HepG2 (cell line): ENCODE measurements around the gene ZMYND10. TPM values are rescaled to one million over a fixed set of nuclear protein-coding genes. Genes with fewer than 3 reads are reported as not detected.

Experiments used
- AGO1 ChIP-seq: fragments of 200-400 bp; formaldehyde crosslinking; IDR thresholded peaks from 2 replicates; pipeline ENCODE4 v1.6.1; 2017; ENCODE audit warnings: mild to moderate bottlenecking, low read depth, low read length, moderate library complexity; ENCODE audit not compliant: poor library complexity, severe bottlenecking
- CC2D1A ChIP-seq: sonication (generic); formaldehyde crosslinking; IDR thresholded peaks from 2 replicates; pipeline ENCODE4 v1.8.1; 2023; ENCODE audit warnings: mild to moderate bottlenecking, missing genetic modification reagents
- GTF2F1 ChIP-seq: fragments of 150-350 bp; IDR thresholded peaks from 2 replicates; pipeline ENCODE4 v1.6.1; 2014; ENCODE audit warnings: low read length
- HOXD1 ChIP-seq: sonication (generic); formaldehyde crosslinking; IDR thresholded peaks from 2 replicates; pipeline ENCODE4 v1.5.0; 2020; ENCODE audit warnings: missing genetic modification reagents
- JARID2 ChIP-seq: sonication (generic); formaldehyde crosslinking; IDR thresholded peaks from 2 replicates; pipeline ENCODE4 v1.8.1; 2023; ENCODE audit warnings: missing genetic modification reagents, inconsistent platforms; ENCODE audit not compliant: insufficient replicate concordance
- KDM5B ChIP-seq: sonication (generic); formaldehyde crosslinking; IDR thresholded peaks from 2 replicates; pipeline ENCODE4 v1.4.0; 2020; ENCODE audit warnings: missing genetic modification reagents, mild to moderate bottlenecking, borderline replicate concordance
- KMT2A ChIP-seq: sonication (generic); formaldehyde crosslinking; IDR thresholded peaks from 2 replicates; pipeline ENCODE4 v1.4.0; 2020; ENCODE audit warnings: missing genetic modification reagents
- MAZ ChIP-seq, 2 experiments: sonication (generic) in 1 of 2; formaldehyde crosslinking in 1 of 2; IDR thresholded peaks; 2 replicates each; pipeline versions ENCODE4 v1.5.0 to v1.6.1; 2012 to 2020; ENCODE audit warnings: low read depth in 2 of 2, mild to moderate bottlenecking in 2 of 2, borderline replicate concordance in 1 of 2, improper control_type of control experiment in 1 of 2, low read length in 1 of 2, missing genetic modification reagents in 1 of 2, moderate library complexity in 1 of 2
- MZF1 ChIP-seq: sonication (generic); formaldehyde crosslinking; IDR thresholded peaks from 2 replicates; pipeline ENCODE4 v1.8.1; 2023; ENCODE audit warnings: mild to moderate bottlenecking, missing genetic modification reagents, borderline replicate concordance
- NCOA5 ChIP-seq: sonication (generic); formaldehyde crosslinking; IDR thresholded peaks from 2 replicates; pipeline ENCODE4 v1.4.0; 2020; ENCODE audit warnings: missing genetic modification reagents
- REL ChIP-seq: sonication (generic); formaldehyde crosslinking; conservative IDR thresholded peaks from 2 replicates; pipeline ENCODE4 v1.8.0; 2022; ENCODE audit warnings: mild to moderate bottlenecking, missing genetic modification reagents, moderate library complexity
- REPIN1 ChIP-seq: sonication (generic); formaldehyde crosslinking; IDR thresholded peaks from 2 replicates; pipeline ENCODE4 v1.8.0; 2022; ENCODE audit warnings: missing genetic modification reagents, low read depth, mild to moderate bottlenecking, borderline replicate concordance
- SOX13 ChIP-seq, 3 experiments: fragments of 450-650 bp in 1 of 3; sonication (generic) in 1 of 3; formaldehyde crosslinking in 1 of 3; IDR thresholded peaks in 2 of 3; conservative IDR thresholded peaks in 1 of 3; 2 replicates each; pipeline versions ENCODE4 v1.5.0 to v1.6.1; 2016 to 2020; ENCODE audit warnings: antibody characterized with exemption in 1 of 3, mild to moderate bottlenecking in 1 of 3, missing compliant biosample characterization in 1 of 3, missing genetic modification reagents in 1 of 3, moderate library complexity in 1 of 3
- ZNF460 ChIP-seq: sonication (generic); formaldehyde crosslinking; IDR thresholded peaks from 2 replicates; pipeline ENCODE4 v1.5.1; 2020; ENCODE audit warnings: missing genetic modification reagents, mild to moderate bottlenecking, borderline replicate concordance
- ZNF562 ChIP-seq: sonication (generic); formaldehyde crosslinking; IDR thresholded peaks from 2 replicates; pipeline ENCODE4 v1.8.0; 2022; ENCODE audit warnings: missing genetic modification reagents, borderline replicate concordance
- ZNF605 ChIP-seq: sonication (generic); formaldehyde crosslinking; IDR thresholded peaks from 2 replicates; pipeline ENCODE4 v1.8.0; 2022; ENCODE audit warnings: mild to moderate bottlenecking, missing genetic modification reagents
- ZNF713 ChIP-seq: sonication (generic); formaldehyde crosslinking; IDR thresholded peaks from 2 replicates; pipeline ENCODE4 v1.4.0; 2020; ENCODE audit warnings: mild to moderate bottlenecking, missing genetic modification reagents
- ZNF792 ChIP-seq: IDR thresholded peaks from 2 replicates; pipeline ENCODE4 v1.6.1; 2016
- polyA plus RNA-seq, 8 experiments: library from polyadenylated mRNA; depleted of rRNA in 3 of 8; stranded (reverse) in 7 of 8; unstranded in 1 of 8; fragments of >200 nt; fragmentation: Illumina TruSeq in 4 of 8; extraction: Trizol in 4 of 8; gene quantifications; 2 replicates each; pipeline versions ENCODE4 v1.2.1 to v1.2.3, GENCODE V29; 2011 to 2016; ENCODE audit warnings: low read depth in 4 of 8, missing spikeins in 1 of 8, mixed read lengths in 1 of 8; ENCODE audit not compliant: insufficient read depth in 1 of 8
- total RNA-seq, 5 experiments: library from RNA; depleted of rRNA; stranded (reverse); fragments of >200 nt; fragmentation: Illumina TruSeq; extraction: Trizol; gene quantifications; 2 replicates each; pipeline ENCODE4 v1.2.3, GENCODE V29; 2016; ENCODE audit warnings: low read depth in 1 of 5
- TF ChIP-seq, protein P1 (sequence below): sonication (generic); formaldehyde crosslinking; IDR thresholded peaks from 2 replicates; pipeline ENCODE4 v1.4.0; 2020; ENCODE audit warnings: mild to moderate bottlenecking, missing genetic modification reagents
- TF ChIP-seq, protein P2 (sequence below): sonication (generic); formaldehyde crosslinking; IDR thresholded peaks from 2 replicates; pipeline ENCODE4; 2020; ENCODE audit warnings: missing genetic modification reagents, mild to moderate bottlenecking, borderline replicate concordance
- TF ChIP-seq, protein P3 (sequence below): sonication (generic); formaldehyde crosslinking; IDR thresholded peaks from 2 replicates; pipeline ENCODE4 v1.8.0; 2022; ENCODE audit warnings: mild to moderate bottlenecking, missing genetic modification reagents

The ZMYND10 gene
- total and polyA plus RNA-seq, 2 of the 13 experiments (the other 11 are each of a cell fraction or from before 2014, with no cell fraction given) = 0.60 to 0.74 TPM

DNA sequence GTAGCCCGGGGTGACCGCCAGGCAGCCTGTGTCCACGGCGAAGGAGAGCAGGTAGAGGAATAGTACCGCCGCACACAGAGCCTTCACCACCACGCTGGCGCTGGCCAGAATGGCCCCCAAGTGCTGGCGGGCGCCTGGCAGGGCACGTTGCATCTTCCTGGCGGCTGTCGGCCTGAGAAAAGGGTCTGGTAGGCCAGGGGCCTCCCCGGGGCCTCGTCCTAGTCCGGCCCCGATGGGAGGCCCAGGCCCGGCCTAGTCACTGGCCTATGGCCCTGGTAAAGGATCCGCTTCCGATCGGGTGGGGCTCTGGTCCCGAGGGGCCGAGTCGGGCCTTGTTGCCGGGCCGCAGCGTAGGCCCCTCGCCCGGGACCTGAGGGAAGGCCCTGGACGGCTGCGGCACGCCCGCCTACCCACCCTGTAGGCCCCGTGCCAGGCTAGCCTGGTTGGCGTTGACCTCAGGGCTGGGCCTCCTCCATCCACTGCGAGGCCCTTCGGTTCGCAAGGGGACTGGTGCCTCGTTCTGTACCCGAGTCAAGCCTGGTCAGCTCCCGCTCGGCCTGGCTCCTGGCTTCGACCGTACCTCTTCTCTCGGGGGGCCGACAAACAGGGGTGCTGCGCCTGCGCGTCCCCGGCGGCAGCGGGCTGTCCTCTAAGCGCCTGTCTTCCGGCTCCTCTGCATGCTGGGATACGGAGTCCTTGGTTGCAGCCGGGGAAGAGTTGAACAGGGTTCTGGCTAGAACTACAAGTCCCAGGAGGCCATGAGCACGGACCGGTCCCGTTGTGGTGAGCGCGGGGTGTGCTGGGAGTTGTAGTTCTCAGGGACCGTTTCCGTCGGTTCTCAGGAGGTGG lies 13.6 kb upstream of the ZMYND10 start, which contains the start of gene TMEM115 (continued):
- TF ChIP-seq KMT2A (peak; percentile 93), AGO1 (peak; percentile 76), CC2D1A (peak; percentile 27; the same call in 1 of the 2 replicates), REPIN1 (CRISPR knock-in tag) (peak; percentile 86), GTF2F1 (no peak), REL (CRISPR knock-in tag) (no peak), HOXD1 (CRISPR knock-in tag) (no peak; the same call in 1 of the 2 replicates), ZNF792 (CRISPR knock-in tag) (0 out of 2 replicates have a peak, but pooled peaks have one; percentile 48), SOX13 (IDR thresholded peaks at IDR 0.05) (no peak), SOX13 (CRISPR knock-in tag; conservative IDR thresholded peaks at IDR 0.05 in 1 of 2, IDR thresholded peaks at IDR 0.05 in 1 of 2) (no peak), ZNF605 (CRISPR knock-in tag) (peak; percentile 92), MZF1 (CRISPR knock-in tag) (peak; percentile 32; the same call in 1 of the 2 replicates), MAZ (IDR thresholded peaks at IDR 0.05; ENCODE audit: borderline replicate concordance, low read depth, low read length) (no peak), MAZ (CRISPR knock-in tag; IDR thresholded peaks at IDR 0.05; ENCODE audit: low read depth) (peak; percentile 88), ZNF460 (no peak), KDM5B (CRISPR knock-in tag) (peak; percentile 62), ZNF713 (CRISPR knock-in tag) (0 out of 2 replicates have a peak, but pooled peaks have one; percentile 81), ZNF562 (CRISPR knock-in tag) (no peak), NCOA5 (CRISPR knock-in tag) (no peak), JARID2 (CRISPR knock-in tag) (no peak)
- TF ChIP-seq, protein P1, sequence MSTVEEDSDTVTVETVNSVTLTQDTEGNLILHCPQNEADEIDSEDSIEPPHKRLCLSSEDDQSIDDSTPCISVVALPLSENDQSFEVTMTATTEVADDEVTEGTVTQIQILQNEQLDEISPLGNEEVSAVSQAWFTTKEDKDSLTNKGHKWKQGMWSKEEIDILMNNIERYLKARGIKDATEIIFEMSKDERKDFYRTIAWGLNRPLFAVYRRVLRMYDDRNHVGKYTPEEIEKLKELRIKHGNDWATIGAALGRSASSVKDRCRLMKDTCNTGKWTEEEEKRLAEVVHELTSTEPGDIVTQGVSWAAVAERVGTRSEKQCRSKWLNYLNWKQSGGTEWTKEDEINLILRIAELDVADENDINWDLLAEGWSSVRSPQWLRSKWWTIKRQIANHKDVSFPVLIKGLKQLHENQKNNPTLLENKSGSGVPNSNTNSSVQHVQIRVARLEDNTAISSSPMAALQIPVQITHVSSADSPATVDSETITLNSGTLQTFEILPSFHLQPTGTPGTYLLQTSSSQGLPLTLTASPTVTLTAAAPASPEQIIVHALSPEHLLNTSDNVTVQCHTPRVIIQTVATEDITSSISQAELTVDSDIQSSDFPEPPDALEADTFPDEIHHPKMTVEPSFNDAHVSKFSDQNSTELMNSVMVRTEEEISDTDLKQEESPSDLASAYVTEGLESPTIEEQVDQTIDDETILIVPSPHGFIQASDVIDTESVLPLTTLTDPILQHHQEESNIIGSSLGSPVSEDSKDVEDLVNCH (CRISPR knock-in tag) = no peak
- TF ChIP-seq, protein P2, sequence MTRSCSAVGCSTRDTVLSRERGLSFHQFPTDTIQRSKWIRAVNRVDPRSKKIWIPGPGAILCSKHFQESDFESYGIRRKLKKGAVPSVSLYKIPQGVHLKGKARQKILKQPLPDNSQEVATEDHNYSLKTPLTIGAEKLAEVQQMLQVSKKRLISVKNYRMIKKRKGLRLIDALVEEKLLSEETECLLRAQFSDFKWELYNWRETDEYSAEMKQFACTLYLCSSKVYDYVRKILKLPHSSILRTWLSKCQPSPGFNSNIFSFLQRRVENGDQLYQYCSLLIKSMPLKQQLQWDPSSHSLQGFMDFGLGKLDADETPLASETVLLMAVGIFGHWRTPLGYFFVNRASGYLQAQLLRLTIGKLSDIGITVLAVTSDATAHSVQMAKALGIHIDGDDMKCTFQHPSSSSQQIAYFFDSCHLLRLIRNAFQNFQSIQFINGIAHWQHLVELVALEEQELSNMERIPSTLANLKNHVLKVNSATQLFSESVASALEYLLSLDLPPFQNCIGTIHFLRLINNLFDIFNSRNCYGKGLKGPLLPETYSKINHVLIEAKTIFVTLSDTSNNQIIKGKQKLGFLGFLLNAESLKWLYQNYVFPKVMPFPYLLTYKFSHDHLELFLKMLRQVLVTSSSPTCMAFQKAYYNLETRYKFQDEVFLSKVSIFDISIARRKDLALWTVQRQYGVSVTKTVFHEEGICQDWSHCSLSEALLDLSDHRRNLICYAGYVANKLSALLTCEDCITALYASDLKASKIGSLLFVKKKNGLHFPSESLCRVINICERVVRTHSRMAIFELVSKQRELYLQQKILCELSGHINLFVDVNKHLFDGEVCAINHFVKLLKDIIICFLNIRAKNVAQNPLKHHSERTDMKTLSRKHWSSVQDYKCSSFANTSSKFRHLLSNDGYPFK (CRISPR knock-in tag) = peak; percentile 79; the same call in 1 of the 2 replicates
- TF ChIP-seq, protein P3, sequence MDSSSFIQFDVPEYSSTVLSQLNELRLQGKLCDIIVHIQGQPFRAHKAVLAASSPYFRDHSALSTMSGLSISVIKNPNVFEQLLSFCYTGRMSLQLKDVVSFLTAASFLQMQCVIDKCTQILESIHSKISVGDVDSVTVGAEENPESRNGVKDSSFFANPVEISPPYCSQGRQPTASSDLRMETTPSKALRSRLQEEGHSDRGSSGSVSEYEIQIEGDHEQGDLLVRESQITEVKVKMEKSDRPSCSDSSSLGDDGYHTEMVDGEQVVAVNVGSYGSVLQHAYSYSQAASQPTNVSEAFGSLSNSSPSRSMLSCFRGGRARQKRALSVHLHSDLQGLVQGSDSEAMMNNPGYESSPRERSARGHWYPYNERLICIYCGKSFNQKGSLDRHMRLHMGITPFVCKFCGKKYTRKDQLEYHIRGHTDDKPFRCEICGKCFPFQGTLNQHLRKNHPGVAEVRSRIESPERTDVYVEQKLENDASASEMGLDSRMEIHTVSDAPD (CRISPR knock-in tag) = peak; percentile 59; the same call in 1 of the 2 replicates
